Measurements from ENCODE around the gene RSPH10B2. TPM values are rescaled to one million over a fixed set of nuclear protein-coding genes. Genes with fewer than 3 reads are reported as not detected.
"Not testable (repeated sequence)": the region's sequence is repeated elsewhere in the genome, so short reads cannot be mapped to it uniquely, and the experiment has no call there.

RSPH10B2 gene
- polyA plus RNA-seq, 1 donor from 2014 or later: 0.22 TPM

DNA sequence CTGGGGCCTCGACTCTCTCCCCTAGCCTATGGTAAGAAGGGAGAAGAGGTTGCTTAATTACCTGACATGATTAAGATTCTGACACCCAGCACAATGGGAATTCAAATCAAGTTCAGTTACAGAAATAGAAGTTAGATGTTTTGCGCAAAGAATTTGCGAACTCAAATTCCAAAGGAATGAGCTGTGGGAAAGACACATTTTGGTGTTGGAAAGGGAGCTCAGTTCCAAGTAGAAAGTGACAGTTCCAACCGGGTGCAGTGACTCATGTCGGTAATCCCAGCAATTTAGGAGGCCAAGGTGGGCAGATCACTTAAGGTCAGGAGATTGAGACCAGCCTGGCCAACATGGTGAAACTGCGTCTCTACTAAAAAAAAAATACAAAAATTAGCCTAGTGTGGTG lies 76.1 kb downstream of the RSPH10B2 start:
- not testable (repeated sequence) for H2AFZ ChIP-seq (ENCODE audit: low read depth, low read length); H3K9me3 ChIP-seq (ENCODE audit: low read length); H3K36me3 ChIP-seq (ENCODE audit: insufficient read depth, low read length)

DNA sequence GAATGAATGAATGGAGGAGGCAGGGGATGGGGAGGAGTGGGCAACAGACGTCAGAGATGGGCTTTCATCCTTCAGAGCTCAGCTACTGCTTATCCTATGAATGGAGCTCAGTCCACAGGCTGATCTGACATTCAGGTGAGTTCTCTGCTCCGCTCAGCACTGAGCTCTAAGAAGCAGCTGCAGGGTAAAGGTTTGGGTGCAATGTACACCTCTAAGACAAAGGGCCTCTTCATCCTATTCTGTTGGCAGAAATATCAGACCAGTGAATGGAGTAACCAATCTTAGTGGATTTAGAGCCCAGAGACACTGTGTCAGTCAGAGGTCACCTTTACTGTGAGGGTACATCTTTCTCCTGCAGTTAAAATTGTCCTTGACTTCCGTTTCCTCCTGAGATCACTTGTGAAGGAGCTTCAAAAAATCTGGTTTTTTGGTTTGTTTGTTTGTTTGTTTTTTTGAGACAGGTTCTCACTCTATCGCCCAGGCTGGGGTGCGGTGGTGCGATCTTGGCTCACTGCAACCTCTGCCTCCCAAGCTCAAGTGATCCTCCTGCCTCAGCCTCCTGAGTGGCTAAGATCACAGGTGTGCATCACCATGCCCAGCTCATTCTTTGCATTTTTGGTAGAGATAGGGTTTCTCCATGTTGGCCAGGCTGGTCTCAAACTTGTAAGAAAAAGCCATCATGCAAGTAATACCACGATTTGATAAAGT lies 77.3 kb downstream of the RSPH10B2 start:
- Histone ChIP-seq H3K9me3 (ENCODE audit: low read length) (no peaks in the 10 kb centered on the region), H3K9ac (ENCODE audit: low read length) (no peak overlapping the region), H3K36me3 (ENCODE audit: insufficient read depth, low read length) (no peaks in the 10 kb centered on the region), H3K4me2 (ENCODE audit: low read length) (no peak overlapping the region), H3F3A (ENCODE audit: insufficient read depth, low read length, poor library complexity, severe bottlenecking) (no peaks in the 10 kb centered on the region), H4K20me1 (ENCODE audit: insufficient read depth) (no peaks in the 10 kb centered on the region), H3K4me3 (ENCODE audit: low read length) (no peak overlapping the region), H3K79me2 (replicated peaks; ENCODE audit: insufficient read depth, low read length) (no peaks in the 10 kb centered on the region), H3K27ac (ENCODE audit: low read length) (no peak overlapping the region), H3K9me2 (ENCODE audit: insufficient read depth, low read length) (no peaks in the 10 kb centered on the region), H3K27me3 (ENCODE audit: insufficient read depth, low read depth, low read length) (no peaks in the 10 kb centered on the region), H2AFZ (ENCODE audit: low read depth, low read length) (no peak overlapping the region)
- TF ChIP-seq SMC3 (conservative IDR thresholded peaks at IDR 0.05; ENCODE audit: poor library complexity) (no peak), RAD21 (conservative IDR thresholded peaks at IDR 0.05) (no peak), EZH2 (IDR thresholded peaks at IDR 0.05; ENCODE audit: borderline replicate concordance, insufficient read depth, low read length, poor library complexity, severe bottlenecking) (no peak)
- TF ChIP-seq, protein P1, sequence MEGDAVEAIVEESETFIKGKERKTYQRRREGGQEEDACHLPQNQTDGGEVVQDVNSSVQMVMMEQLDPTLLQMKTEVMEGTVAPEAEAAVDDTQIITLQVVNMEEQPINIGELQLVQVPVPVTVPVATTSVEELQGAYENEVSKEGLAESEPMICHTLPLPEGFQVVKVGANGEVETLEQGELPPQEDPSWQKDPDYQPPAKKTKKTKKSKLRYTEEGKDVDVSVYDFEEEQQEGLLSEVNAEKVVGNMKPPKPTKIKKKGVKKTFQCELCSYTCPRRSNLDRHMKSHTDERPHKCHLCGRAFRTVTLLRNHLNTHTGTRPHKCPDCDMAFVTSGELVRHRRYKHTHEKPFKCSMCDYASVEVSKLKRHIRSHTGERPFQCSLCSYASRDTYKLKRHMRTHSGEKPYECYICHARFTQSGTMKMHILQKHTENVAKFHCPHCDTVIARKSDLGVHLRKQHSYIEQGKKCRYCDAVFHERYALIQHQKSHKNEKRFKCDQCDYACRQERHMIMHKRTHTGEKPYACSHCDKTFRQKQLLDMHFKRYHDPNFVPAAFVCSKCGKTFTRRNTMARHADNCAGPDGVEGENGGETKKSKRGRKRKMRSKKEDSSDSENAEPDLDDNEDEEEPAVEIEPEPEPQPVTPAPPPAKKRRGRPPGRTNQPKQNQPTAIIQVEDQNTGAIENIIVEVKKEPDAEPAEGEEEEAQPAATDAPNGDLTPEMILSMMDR (IDR thresholded peaks at IDR 0.05; ENCODE audit: poor library complexity, severe bottlenecking): no peak

More for the DNA sequence above, 76.1 kb downstream of the RSPH10B2 start:
- not testable (repeated sequence) for H3K4me2 ChIP-seq (ENCODE audit: low read length); H4K20me1 ChIP-seq (ENCODE audit: insufficient read depth); H3K9ac ChIP-seq (ENCODE audit: low read length); H3K79me2 ChIP-seq (replicated peaks; ENCODE audit: insufficient read depth, low read length); H3K27ac ChIP-seq (ENCODE audit: low read length); H3K27me3 ChIP-seq (ENCODE audit: insufficient read depth, low read depth, low read length); H3K9me2 ChIP-seq (ENCODE audit: insufficient read depth, low read length); H3K4me3 ChIP-seq (ENCODE audit: low read length); H3F3A ChIP-seq (ENCODE audit: insufficient read depth, low read length, poor library complexity, severe bottlenecking)

DNA sequence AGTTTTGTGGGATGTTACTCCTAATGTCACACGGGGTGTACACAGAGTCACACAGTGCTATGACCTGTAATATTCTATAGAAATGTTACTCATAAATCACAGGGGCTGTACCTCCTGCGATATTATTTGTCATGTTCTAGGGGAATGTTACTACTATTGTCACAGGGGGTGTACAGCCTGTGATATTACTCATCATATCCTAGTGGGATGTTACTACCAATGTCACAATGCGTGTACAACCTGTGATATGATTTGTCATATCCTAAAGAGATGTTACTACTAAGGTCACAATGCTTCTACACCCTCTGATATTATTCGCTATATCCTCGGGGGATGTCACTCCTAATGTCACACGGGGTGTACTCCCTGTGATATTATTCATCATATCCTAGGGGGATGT lies 79.7 kb downstream of the RSPH10B2 start:
- Histone ChIP-seq H3K9me3 (ENCODE audit: low read length) (no peaks in the 10 kb centered on the region), H2AFZ (ENCODE audit: low read depth, low read length) (no peak overlapping the region), H3K9me2 (ENCODE audit: insufficient read depth, low read length) (no peaks in the 10 kb centered on the region), H3K27me3 (ENCODE audit: insufficient read depth, low read depth, low read length) (no peaks in the 10 kb centered on the region), H4K20me1 (ENCODE audit: insufficient read depth) (no peaks in the 10 kb centered on the region), H3K79me2 (replicated peaks; ENCODE audit: insufficient read depth, low read length) (no peaks in the 10 kb centered on the region), H3F3A (ENCODE audit: insufficient read depth, low read length, poor library complexity, severe bottlenecking) (no peaks in the 10 kb centered on the region), H3K9ac (ENCODE audit: low read length) (no peak overlapping the region), H3K36me3 (ENCODE audit: insufficient read depth, low read length) (no peaks in the 10 kb centered on the region), H3K4me3 (ENCODE audit: low read length) (no peak overlapping the region), H3K27ac (ENCODE audit: low read length) (no peak overlapping the region), H3K4me2 (ENCODE audit: low read length) (no peak overlapping the region)
- TF ChIP-seq EZH2 (IDR thresholded peaks at IDR 0.05; ENCODE audit: borderline replicate concordance, insufficient read depth, low read length, poor library complexity, severe bottlenecking): no peak
- TF ChIP-seq TAF1 (IDR thresholded peaks at IDR 0.05; ENCODE audit: low read depth): no peak

DNA sequence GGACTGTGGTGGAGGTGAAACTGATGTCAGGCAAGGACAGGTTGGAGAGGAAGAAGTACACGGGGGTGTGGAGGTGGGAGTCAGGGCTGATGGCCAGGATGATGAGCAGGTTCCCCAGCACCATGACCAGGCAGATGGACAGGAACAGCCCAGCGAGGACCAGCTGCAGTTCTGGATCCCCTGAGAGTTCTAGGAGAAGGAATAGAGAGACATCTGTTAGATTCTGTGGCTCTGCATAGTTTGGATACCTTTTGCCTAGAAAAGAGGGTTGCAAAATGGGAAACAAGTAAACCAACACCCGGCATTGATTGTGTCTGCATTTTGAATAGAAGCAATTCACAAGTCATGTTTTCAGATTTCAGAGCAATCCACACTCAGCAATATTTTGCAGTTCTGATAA lies 81.6 kb downstream of the RSPH10B2 start:
- not testable (repeated sequence) for H3K79me2 ChIP-seq (replicated peaks; ENCODE audit: insufficient read depth, low read length); H3K27me3 ChIP-seq (ENCODE audit: insufficient read depth, low read depth, low read length); H2AFZ ChIP-seq (ENCODE audit: low read depth, low read length); H3K4me3 ChIP-seq (ENCODE audit: low read length); H3K4me2 ChIP-seq (ENCODE audit: low read length); H3K9ac ChIP-seq (ENCODE audit: low read length); H3K36me3 ChIP-seq (ENCODE audit: insufficient read depth, low read length); H3K9me2 ChIP-seq (ENCODE audit: insufficient read depth, low read length); H3K9me3 ChIP-seq (ENCODE audit: low read length); H3F3A ChIP-seq (ENCODE audit: insufficient read depth, low read length, poor library complexity, severe bottlenecking); H4K20me1 ChIP-seq (ENCODE audit: insufficient read depth); H3K27ac ChIP-seq (ENCODE audit: low read length)

DNA sequence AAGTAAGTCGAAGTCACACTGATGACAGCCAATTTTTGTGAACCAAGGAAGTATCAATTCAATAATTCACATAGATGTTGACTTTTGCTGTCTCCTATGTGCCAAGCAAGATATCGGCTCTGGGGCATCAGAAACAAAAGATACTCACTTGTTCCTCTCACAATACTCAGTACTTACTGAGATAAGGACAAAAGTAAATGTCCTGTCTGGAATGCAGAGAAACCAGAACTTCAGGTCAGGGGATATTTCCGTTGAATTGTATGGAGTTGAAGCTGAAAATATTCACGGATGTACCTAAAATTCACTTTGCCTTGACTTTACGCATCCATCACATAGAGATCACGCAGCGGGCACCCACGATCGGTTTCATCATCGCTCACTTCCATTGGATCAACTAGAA lies 83.2 kb downstream of the RSPH10B2 start:
- not testable (repeated sequence) for H3K79me2 ChIP-seq (replicated peaks; ENCODE audit: insufficient read depth, low read length); H3K9me3 ChIP-seq (ENCODE audit: low read length); H3K4me2 ChIP-seq (ENCODE audit: low read length); H3K36me3 ChIP-seq (ENCODE audit: insufficient read depth, low read length); H3K27ac ChIP-seq (ENCODE audit: low read length); H3K9me2 ChIP-seq (ENCODE audit: insufficient read depth, low read length); H3K4me3 ChIP-seq (ENCODE audit: low read length); H3F3A ChIP-seq (ENCODE audit: insufficient read depth, low read length, poor library complexity, severe bottlenecking); H4K20me1 ChIP-seq (ENCODE audit: insufficient read depth); H3K9ac ChIP-seq (ENCODE audit: low read length); H2AFZ ChIP-seq (ENCODE audit: low read depth, low read length); H3K27me3 ChIP-seq (ENCODE audit: insufficient read depth, low read depth, low read length)

DNA sequence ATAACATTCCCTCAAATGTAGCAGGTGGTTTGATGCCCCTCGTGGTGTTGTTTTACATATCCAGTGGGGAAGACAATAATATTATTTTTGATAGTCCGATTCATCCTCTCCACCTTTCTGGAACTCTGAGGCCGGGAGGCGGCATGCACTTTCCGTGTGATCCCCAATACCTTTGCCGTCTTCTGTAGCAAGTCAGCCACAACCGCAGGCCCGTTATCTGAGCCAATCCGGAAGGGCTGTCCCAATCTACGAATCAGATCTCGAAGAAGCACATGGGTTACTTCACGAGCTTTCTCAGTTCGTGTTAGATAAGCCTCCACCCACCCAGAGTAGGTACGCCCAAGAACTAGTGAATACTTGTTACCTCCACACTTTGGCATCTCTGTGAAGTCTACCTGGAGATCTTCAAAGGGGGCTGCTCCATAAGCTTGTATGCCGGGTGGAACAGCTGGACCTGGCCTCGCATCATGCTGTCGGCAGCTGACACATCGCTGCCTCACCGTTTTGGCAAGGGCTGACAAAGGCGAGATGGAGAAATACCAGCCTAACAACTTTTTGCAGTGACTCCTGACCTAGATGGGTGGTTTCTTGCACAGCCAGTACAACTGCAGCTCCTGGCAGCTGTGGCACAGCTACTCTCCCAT lies 88.5 kb downstream of the RSPH10B2 start:
- H3K9me2 ChIP-seq (ENCODE audit: insufficient read depth, low read length); H3K9ac ChIP-seq (ENCODE audit: low read length); H4K20me1 ChIP-seq (ENCODE audit: insufficient read depth); H3K4me3 ChIP-seq (ENCODE audit: low read length); H3F3A ChIP-seq (ENCODE audit: insufficient read depth, low read length, poor library complexity, severe bottlenecking); H3K9me3 ChIP-seq (ENCODE audit: low read length); H3K4me2 ChIP-seq (ENCODE audit: low read length); H2AFZ ChIP-seq (ENCODE audit: low read depth, low read length); H3K27ac ChIP-seq (ENCODE audit: low read length); H3K36me3 ChIP-seq (ENCODE audit: insufficient read depth, low read length); H3K79me2 ChIP-seq (replicated peaks; ENCODE audit: insufficient read depth, low read length); H3K27me3 ChIP-seq (ENCODE audit: insufficient read depth, low read depth, low read length): not testable (repeated sequence)

All from neural cell (in vitro differentiated cells).